ENCODE data around the gene KRTAP3-2.

GRCh38 chr17:41009936-41010335 is 10.2 kb upstream of the KRTAP3-2 start:
- TF ChIP-seq, protein P1, sequence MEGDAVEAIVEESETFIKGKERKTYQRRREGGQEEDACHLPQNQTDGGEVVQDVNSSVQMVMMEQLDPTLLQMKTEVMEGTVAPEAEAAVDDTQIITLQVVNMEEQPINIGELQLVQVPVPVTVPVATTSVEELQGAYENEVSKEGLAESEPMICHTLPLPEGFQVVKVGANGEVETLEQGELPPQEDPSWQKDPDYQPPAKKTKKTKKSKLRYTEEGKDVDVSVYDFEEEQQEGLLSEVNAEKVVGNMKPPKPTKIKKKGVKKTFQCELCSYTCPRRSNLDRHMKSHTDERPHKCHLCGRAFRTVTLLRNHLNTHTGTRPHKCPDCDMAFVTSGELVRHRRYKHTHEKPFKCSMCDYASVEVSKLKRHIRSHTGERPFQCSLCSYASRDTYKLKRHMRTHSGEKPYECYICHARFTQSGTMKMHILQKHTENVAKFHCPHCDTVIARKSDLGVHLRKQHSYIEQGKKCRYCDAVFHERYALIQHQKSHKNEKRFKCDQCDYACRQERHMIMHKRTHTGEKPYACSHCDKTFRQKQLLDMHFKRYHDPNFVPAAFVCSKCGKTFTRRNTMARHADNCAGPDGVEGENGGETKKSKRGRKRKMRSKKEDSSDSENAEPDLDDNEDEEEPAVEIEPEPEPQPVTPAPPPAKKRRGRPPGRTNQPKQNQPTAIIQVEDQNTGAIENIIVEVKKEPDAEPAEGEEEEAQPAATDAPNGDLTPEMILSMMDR (conservative IDR thresholded peaks at IDR 0.05; ENCODE audit: low read length) = no peak
- TF ChIP-seq EZH2phosphoT487 (IDR thresholded peaks at IDR 0.05; ENCODE audit: borderline replicate concordance, low read depth, low read length) = no peak

Measured in OCI-LY7 (cell line).